GM12878 (cell line): ENCODE measurements around the gene HAP1.
"Not testable (repeated sequence)": the region's sequence is repeated elsewhere in the genome, so short reads cannot be mapped to it uniquely, and the experiment has no call there.

Experiments
- HDAC6 ChIP-seq: fragments of 200-600 bp; sonication (generic); IDR thresholded peaks from one replicate; pipeline ENCODE4 v1.8.0; 2017; ENCODE audit warnings: antibody characterized with exemption; ENCODE audit not compliant: unreplicated experiment
- SIN3A ChIP-seq: IDR thresholded peaks from 2 replicates; pipeline ENCODE4 v1.6.1; 2012; ENCODE audit warnings: low read depth, low read length, improper control_type of control experiment
- SIX5 ChIP-seq: IDR thresholded peaks from 2 replicates; pipeline ENCODE4 v1.6.1; 2011; ENCODE audit warnings: mild to moderate bottlenecking, low read depth, low read length, moderate library complexity; ENCODE audit not compliant: severe bottlenecking
- SMARCA5 ChIP-seq: fragments of 450-650 bp; IDR thresholded peaks from 2 replicates; pipeline ENCODE4 v1.6.1; 2017; ENCODE audit warnings: mild to moderate bottlenecking
- SP1 ChIP-seq: IDR thresholded peaks from one replicate; pipeline ENCODE4 v1.6.1; 2011; ENCODE audit warnings: low read depth, low read length
- TF ChIP-seq, protein P1 (sequence below), 3 experiments: IDR thresholded peaks in 2 of 3; conservative IDR thresholded peaks in 1 of 3; 2 replicates each; pipeline ENCODE4 v1.5.1; 2011; ENCODE audit warnings: low read depth in 3 of 3, low read length in 3 of 3, mild to moderate bottlenecking in 3 of 3, control low read depth in 2 of 3, moderate library complexity in 2 of 3, inconsistent platforms in 1 of 3, mixed read lengths in 1 of 3; ENCODE audit not compliant: control insufficient read depth in 2 of 3, insufficient read depth in 1 of 3; ENCODE audit errors: extremely low read depth in 1 of 3
- TF ChIP-seq, protein P2 (sequence below): fragments of 450-650 bp; IDR thresholded peaks from 2 replicates; pipeline ENCODE4 v1.6.1; 2017; ENCODE audit warnings: low read depth, mild to moderate bottlenecking, moderate library complexity
- TF ChIP-seq, protein P3 (sequence below): fragments of 150-350 bp; IDR thresholded peaks from 2 replicates; pipeline ENCODE4 v1.6.1; 2014; ENCODE audit warnings: mild to moderate bottlenecking, low read depth, low read length
- TF ChIP-seq, protein P4 (sequence below): IDR thresholded peaks from 2 replicates; pipeline ENCODE4 v1.6.1; 2012; ENCODE audit warnings: mild to moderate bottlenecking, low read depth, low read length

DNA sequence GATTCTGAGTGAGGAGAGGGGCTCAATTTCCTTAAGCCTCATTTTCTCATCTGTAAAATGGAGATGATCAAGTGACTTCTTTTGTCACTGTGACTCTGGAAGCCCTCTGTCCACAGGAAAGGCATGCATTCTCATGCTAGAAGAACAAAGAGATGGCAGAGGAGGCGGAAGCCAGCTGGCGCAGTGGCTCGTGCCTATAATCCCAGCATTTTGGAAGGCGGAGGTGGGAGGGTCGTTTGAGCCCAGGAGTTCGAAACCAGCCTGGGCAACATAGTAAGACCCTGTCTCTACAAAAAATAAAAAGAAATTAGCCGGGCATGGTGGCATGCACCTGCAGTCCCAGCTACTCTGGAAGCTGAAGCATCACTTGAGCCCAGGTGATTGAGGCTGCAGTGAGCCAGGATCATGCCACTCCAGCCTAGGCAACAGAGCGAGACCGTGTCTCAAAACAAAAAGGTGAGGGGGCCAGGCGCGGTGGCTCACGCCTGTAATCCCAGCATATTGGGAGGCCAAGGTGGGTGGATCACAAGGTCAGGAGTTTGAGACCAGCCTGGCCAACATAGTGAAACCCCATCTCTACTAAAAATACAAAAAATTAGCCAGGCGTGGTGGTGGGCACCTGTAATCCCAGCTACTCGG, 41.9 kb upstream of the HAP1 start:
- not testable (repeated sequence) for TF ChIP-seq SMARCA5, HDAC6, SIX5, SP1, SIN3A
- TF ChIP-seq, protein P1, sequence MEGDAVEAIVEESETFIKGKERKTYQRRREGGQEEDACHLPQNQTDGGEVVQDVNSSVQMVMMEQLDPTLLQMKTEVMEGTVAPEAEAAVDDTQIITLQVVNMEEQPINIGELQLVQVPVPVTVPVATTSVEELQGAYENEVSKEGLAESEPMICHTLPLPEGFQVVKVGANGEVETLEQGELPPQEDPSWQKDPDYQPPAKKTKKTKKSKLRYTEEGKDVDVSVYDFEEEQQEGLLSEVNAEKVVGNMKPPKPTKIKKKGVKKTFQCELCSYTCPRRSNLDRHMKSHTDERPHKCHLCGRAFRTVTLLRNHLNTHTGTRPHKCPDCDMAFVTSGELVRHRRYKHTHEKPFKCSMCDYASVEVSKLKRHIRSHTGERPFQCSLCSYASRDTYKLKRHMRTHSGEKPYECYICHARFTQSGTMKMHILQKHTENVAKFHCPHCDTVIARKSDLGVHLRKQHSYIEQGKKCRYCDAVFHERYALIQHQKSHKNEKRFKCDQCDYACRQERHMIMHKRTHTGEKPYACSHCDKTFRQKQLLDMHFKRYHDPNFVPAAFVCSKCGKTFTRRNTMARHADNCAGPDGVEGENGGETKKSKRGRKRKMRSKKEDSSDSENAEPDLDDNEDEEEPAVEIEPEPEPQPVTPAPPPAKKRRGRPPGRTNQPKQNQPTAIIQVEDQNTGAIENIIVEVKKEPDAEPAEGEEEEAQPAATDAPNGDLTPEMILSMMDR (IDR thresholded peaks at IDR 0.05 in 2 of 3, conservative IDR thresholded peaks at IDR 0.05 in 1 of 3; ENCODE audit: control insufficient read depth in 2 of 3, extremely low read depth in 1 of 3, insufficient read depth in 1 of 3, low read depth in 3 of 3, low read length in 3 of 3), result not testable (repeated sequence)
- TF ChIP-seq, protein P2, sequence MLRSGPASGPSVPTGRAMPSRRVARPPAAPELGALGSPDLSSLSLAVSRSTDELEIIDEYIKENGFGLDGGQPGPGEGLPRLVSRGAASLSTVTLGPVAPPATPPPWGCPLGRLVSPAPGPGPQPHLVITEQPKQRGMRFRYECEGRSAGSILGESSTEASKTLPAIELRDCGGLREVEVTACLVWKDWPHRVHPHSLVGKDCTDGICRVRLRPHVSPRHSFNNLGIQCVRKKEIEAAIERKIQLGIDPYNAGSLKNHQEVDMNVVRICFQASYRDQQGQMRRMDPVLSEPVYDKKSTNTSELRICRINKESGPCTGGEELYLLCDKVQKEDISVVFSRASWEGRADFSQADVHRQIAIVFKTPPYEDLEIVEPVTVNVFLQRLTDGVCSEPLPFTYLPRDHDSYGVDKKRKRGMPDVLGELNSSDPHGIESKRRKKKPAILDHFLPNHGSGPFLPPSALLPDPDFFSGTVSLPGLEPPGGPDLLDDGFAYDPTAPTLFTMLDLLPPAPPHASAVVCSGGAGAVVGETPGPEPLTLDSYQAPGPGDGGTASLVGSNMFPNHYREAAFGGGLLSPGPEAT, result not testable (repeated sequence)
- TF ChIP-seq, protein P3, sequence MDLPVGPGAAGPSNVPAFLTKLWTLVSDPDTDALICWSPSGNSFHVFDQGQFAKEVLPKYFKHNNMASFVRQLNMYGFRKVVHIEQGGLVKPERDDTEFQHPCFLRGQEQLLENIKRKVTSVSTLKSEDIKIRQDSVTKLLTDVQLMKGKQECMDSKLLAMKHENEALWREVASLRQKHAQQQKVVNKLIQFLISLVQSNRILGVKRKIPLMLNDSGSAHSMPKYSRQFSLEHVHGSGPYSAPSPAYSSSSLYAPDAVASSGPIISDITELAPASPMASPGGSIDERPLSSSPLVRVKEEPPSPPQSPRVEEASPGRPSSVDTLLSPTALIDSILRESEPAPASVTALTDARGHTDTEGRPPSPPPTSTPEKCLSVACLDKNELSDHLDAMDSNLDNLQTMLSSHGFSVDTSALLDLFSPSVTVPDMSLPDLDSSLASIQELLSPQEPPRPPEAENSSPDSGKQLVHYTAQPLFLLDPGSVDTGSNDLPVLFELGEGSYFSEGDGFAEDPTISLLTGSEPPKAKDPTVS, result not testable (repeated sequence)
- TF ChIP-seq, protein P4, sequence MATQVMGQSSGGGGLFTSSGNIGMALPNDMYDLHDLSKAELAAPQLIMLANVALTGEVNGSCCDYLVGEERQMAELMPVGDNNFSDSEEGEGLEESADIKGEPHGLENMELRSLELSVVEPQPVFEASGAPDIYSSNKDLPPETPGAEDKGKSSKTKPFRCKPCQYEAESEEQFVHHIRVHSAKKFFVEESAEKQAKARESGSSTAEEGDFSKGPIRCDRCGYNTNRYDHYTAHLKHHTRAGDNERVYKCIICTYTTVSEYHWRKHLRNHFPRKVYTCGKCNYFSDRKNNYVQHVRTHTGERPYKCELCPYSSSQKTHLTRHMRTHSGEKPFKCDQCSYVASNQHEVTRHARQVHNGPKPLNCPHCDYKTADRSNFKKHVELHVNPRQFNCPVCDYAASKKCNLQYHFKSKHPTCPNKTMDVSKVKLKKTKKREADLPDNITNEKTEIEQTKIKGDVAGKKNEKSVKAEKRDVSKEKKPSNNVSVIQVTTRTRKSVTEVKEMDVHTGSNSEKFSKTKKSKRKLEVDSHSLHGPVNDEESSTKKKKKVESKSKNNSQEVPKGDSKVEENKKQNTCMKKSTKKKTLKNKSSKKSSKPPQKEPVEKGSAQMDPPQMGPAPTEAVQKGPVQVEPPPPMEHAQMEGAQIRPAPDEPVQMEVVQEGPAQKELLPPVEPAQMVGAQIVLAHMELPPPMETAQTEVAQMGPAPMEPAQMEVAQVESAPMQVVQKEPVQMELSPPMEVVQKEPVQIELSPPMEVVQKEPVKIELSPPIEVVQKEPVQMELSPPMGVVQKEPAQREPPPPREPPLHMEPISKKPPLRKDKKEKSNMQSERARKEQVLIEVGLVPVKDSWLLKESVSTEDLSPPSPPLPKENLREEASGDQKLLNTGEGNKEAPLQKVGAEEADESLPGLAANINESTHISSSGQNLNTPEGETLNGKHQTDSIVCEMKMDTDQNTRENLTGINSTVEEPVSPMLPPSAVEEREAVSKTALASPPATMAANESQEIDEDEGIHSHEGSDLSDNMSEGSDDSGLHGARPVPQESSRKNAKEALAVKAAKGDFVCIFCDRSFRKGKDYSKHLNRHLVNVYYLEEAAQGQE, result not testable (repeated sequence)
